MM.1S (cell line): Measurements from ENCODE around the gene FANCC.

ENCODE experiments used
- DNase-seq: peaks from one replicate; pipeline ENCODE4 v3.0.0-alpha.2; 2015
- H2AFZ ChIP-seq: fragments of 300-600 bp; sonication (generic); 2 replicates; pipeline ENCODE4 v1.6.0; 2016; ENCODE audit warnings: antibody characterized with exemption, low read length
- H3F3A ChIP-seq: fragments of 300-600 bp; sonication (generic); 2 replicates; pipeline ENCODE4 v1.6.1; 2016; ENCODE audit warnings: mild to moderate bottlenecking, antibody characterized with exemption, low read length, moderate library complexity, mixed read lengths; ENCODE audit not compliant: insufficient read depth
- H3K27ac ChIP-seq: fragments of 300-600 bp; sonication (generic); 2 replicates; pipeline ENCODE4 v1.5.1; 2016; ENCODE audit warnings: mild to moderate bottlenecking, low read length
- H3K27me3 ChIP-seq: fragments of 300-600 bp; sonication (generic); replicated peaks from 2 replicates; pipeline ENCODE4 v1.6.0; 2016; ENCODE audit warnings: low read length; ENCODE audit not compliant: insufficient read depth
- H3K36me3 ChIP-seq: fragments of 300-600 bp; sonication (generic); replicated peaks from 2 replicates; pipeline ENCODE4 v1.6.1; 2016; ENCODE audit warnings: mild to moderate bottlenecking, low read length, mixed read lengths; ENCODE audit not compliant: insufficient read depth
- H3K4me1 ChIP-seq: fragments of 300-600 bp; sonication (generic); 2 replicates; pipeline ENCODE4 v1.6.1; 2016; ENCODE audit warnings: low read length, mixed read lengths
- H3K4me2 ChIP-seq: fragments of 300-600 bp; sonication (generic); 2 replicates; pipeline ENCODE4 v1.6.0; 2016; ENCODE audit warnings: low read depth, low read length
- H3K4me3 ChIP-seq: fragments of 300-600 bp; sonication (generic); 2 replicates; pipeline ENCODE4 v1.5.1; 2016; ENCODE audit warnings: low read length, mixed read lengths
- H3K79me2 ChIP-seq: fragments of 300-600 bp; sonication (generic); 2 replicates; pipeline ENCODE4 v1.6.1; 2016; ENCODE audit warnings: mixed run types, low read length, mixed read lengths
- H3K9ac ChIP-seq: fragments of 300-600 bp; sonication (generic); 2 replicates; pipeline ENCODE4 v1.6.1; 2016; ENCODE audit warnings: low read length, mixed read lengths
- H3K9me2 ChIP-seq: fragments of 300-600 bp; sonication (generic); replicated peaks from 2 replicates; pipeline ENCODE4 v1.6.1; 2016; ENCODE audit warnings: mild to moderate bottlenecking, low read length, mixed read lengths; ENCODE audit not compliant: insufficient read depth
- H3K9me3 ChIP-seq: fragments of 300-600 bp; sonication (generic); replicated peaks from 2 replicates; pipeline ENCODE4 v1.6.1; 2016; ENCODE audit warnings: mild to moderate bottlenecking, low read length, mixed read lengths; ENCODE audit not compliant: insufficient read depth
- H4K20me1 ChIP-seq: fragments of 300-600 bp; sonication (generic); 2 replicates; pipeline ENCODE4 v1.6.1; 2016; ENCODE audit warnings: mild to moderate bottlenecking, low read length, moderate library complexity, mixed read lengths; ENCODE audit not compliant: insufficient read depth
- EZH2 ChIP-seq: fragments of 300-600 bp; sonication (generic); optimal IDR thresholded peaks from 2 replicates; pipeline ENCODE3; 2017; ENCODE audit warnings: low read depth, mild to moderate bottlenecking, antibody characterized with exemption, low read length, mixed read lengths
- EZH2phosphoT487 ChIP-seq: fragments of 300-600 bp; sonication (generic); IDR thresholded peaks from 2 replicates; pipeline ENCODE4 v1.6.1; 2018; ENCODE audit warnings: antibody characterized with exemption, low read length
- TF ChIP-seq, protein P1 (sequence below): fragments of 300-600 bp; sonication (generic); IDR thresholded peaks from 2 replicates; pipeline ENCODE4 v1.5.1; 2016; ENCODE audit warnings: antibody characterized with exemption, low read length, mixed read lengths

FANCC gene

DNA sequence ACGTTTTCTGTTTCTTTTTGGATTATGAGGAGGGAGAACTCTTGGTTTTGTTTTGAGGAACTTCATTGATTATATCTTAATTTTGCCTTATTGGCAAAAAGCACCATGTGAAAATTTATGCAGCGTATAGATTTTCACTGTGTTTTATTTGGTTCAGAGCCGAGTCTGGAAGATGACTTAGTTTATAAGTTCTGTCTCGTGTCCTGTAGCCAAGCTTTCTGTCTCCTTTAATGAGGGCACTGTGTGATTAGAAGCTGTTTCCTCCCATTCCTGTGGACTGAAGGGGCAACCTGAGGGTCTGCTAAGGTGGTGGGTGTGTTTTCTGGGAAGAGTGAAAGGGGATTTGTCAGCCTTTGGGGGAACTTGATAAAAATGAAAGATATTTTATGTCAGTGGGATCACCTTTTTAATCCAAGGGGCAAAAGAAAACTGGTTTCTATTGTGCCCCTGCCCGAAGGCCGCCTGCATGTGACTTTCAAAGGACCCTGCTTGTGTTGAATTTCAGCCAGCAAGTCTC, 262.1 kb downstream of the FANCC start:
- TF ChIP-seq, protein P1, sequence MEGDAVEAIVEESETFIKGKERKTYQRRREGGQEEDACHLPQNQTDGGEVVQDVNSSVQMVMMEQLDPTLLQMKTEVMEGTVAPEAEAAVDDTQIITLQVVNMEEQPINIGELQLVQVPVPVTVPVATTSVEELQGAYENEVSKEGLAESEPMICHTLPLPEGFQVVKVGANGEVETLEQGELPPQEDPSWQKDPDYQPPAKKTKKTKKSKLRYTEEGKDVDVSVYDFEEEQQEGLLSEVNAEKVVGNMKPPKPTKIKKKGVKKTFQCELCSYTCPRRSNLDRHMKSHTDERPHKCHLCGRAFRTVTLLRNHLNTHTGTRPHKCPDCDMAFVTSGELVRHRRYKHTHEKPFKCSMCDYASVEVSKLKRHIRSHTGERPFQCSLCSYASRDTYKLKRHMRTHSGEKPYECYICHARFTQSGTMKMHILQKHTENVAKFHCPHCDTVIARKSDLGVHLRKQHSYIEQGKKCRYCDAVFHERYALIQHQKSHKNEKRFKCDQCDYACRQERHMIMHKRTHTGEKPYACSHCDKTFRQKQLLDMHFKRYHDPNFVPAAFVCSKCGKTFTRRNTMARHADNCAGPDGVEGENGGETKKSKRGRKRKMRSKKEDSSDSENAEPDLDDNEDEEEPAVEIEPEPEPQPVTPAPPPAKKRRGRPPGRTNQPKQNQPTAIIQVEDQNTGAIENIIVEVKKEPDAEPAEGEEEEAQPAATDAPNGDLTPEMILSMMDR = no peak
- TF ChIP-seq EZH2phosphoT487 (no peak), EZH2 (no peak)
- no peaks in the 10 kb centered on the region for H3K27me3 ChIP-seq
- no peaks in the 10 kb centered on the region for H3K79me2 ChIP-seq
- H3K9me2 ChIP-seq = no peaks in the 10 kb centered on the region
- H3K9me3 ChIP-seq = no peaks in the 10 kb centered on the region
- H3K4me1 ChIP-seq = no peaks in the 10 kb centered on the region
- no peaks in the 10 kb centered on the region for H4K20me1 ChIP-seq
- H3K4me3 ChIP-seq = no peak overlapping the region
- no peak overlapping the region for H3K4me2 ChIP-seq
- H2AFZ ChIP-seq = no peak overlapping the region
- H3F3A ChIP-seq = no peaks in the 10 kb centered on the region
- H3K9ac ChIP-seq = no peak overlapping the region
- H3K36me3 ChIP-seq = no peaks in the 10 kb centered on the region
- H3K27ac ChIP-seq = no peak overlapping the region
- no peak for DNase-seq

DNA sequence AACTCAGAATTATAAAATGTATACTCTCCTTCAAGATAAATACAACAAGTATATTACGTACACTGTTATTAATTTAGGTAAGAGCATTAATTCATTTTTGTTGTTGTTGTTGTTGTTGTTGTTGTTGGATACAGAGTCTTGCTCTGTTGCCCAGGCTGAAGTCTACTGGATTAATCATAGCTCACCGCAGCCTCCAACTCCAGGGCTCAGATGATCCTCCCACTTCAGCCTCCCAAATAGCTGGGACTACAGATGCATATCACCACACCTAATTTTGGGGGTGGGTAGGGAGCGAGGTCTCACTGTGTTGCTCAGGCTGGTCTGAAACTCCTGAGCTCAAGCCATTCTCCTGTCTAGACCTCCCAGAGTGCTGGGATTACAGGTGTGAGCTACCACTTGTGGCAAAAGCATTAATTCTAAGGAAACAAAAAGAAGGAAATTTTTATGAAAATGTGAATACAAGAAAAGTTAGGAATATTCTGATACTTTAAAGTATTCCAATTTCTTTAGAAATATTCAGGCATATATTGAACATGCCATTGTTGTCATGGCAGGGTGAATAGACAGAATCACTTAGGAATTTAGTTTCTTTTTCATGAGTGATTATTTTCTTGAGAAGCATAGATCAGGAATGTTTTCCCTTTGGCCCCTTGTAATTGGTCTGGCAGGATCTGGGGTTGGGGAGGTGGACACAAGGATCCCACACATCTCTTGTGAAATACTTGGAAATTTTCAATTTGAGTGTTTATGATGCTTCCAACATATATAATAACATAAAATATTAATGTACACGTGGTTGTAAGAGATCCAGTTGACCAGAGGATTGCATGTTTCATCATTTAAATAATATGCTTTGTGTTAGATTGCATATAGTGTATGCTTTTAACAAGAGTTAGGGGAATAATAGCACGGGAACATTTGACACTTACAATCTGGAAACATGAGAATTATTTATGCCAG, 263.6 kb downstream of the FANCC start:
- H3K27ac ChIP-seq = no peak overlapping the region

DNA sequence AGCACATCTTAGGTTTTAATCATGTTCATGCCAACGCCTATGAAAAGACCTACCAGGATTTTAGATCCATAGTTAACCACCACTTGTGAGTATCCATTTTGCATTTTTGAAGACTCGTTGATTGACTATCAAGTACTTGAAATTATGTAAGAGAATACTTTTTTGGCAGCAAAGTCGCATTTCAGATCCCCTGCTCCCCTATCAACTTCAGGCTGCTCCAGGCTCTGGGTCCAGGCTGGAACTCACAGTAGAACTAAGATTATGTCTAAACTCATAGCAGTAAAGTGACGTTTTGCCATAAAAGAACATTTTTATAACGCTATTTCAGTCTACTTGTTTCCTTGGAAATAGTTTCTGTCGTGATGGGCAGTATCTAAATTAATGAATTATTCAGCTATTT, 267.7 kb downstream of the FANCC start:
- H3K4me2 ChIP-seq = no peak overlapping the region

More for the DNA sequence above, 263.6 kb downstream of the FANCC start:
- no peak for TF ChIP-seq EZH2phosphoT487
- no peak for TF ChIP-seq EZH2
- TF ChIP-seq, protein P1 = no peak
- Histone ChIP-seq H3K9me3 (no peaks in the 10 kb centered on the region), H4K20me1 (no peaks in the 10 kb centered on the region), H3K4me2 (no peak overlapping the region), H3K79me2 (no peaks in the 10 kb centered on the region), H3K4me1 (no peaks in the 10 kb centered on the region; the same call in 1 of the 2 replicates), H3K4me3 (no peak overlapping the region), H3F3A (no peaks in the 10 kb centered on the region), H2AFZ (no peak overlapping the region), H3K9ac (no peak overlapping the region), H3K27me3 (no peaks in the 10 kb centered on the region), H3K36me3 (no peaks in the 10 kb centered on the region), H3K9me2 (no peaks in the 10 kb centered on the region)
- DNase-seq = no peak

More for the DNA sequence above, 267.7 kb downstream of the FANCC start:
- Histone ChIP-seq H3K36me3 (no peaks in the 10 kb centered on the region), H3K9me2 (no peaks in the 10 kb centered on the region), H3F3A (peaks cover 10% of the 10 kb centered on the region), H3K79me2 (no peaks in the 10 kb centered on the region), H3K9me3 (no peaks in the 10 kb centered on the region), H4K20me1 (no peaks in the 10 kb centered on the region), H3K9ac (no peak overlapping the region), H3K4me1 (no peaks in the 10 kb centered on the region; the same call in 1 of the 2 replicates), H2AFZ (no peak overlapping the region), H3K27ac (no peak overlapping the region), H3K4me3 (no peak overlapping the region), H3K27me3 (no peaks in the 10 kb centered on the region)
- TF ChIP-seq EZH2phosphoT487 (no peak), EZH2 (no peak)
- TF ChIP-seq, protein P1 = no peak
- no peak for DNase-seq
